Endothelial cell of umbilical vein (primary cell): Measurements from ENCODE around the gene PLXNA4.

Experiments used
- EZH2 ChIP-seq: IDR thresholded peaks from 2 replicates; pipeline ENCODE4 v1.6.1; 2012; ENCODE audit warnings: borderline replicate concordance, low read depth, mild to moderate bottlenecking, moderate library complexity, low read length, inconsistent platforms; ENCODE audit not compliant: severe bottlenecking
- POLR2A ChIP-seq: IDR thresholded peaks from 2 replicates; pipeline ENCODE4 v1.6.1; 2012; ENCODE audit warnings: low read depth, mild to moderate bottlenecking, control low read depth, low read length
- POLR2AphosphoS5 ChIP-seq: IDR thresholded peaks from 2 replicates; pipeline ENCODE4 v1.6.1; 2012; ENCODE audit warnings: low read depth, mild to moderate bottlenecking, control low read depth, low read length, moderate library complexity; ENCODE audit not compliant: insufficient read depth
- TF ChIP-seq, protein P1 (sequence below), 2 donors: IDR thresholded peaks; 1 replicate in 1 of 2; 2 replicates in 1 of 2; pipeline ENCODE4 v1.5.1; 2011; ENCODE audit warnings: low read length in 2 of 2, mild to moderate bottlenecking in 2 of 2, moderate library complexity in 2 of 2, control low read depth in 1 of 2, inconsistent platforms in 1 of 2, low read depth in 1 of 2; ENCODE audit not compliant: insufficient read depth in 1 of 2; ENCODE audit errors: extremely low read depth in 1 of 2

GRCh38 chr7:132092106-132092505, 484.2 kb downstream of the PLXNA4 start:
- TF ChIP-seq, protein P1, sequence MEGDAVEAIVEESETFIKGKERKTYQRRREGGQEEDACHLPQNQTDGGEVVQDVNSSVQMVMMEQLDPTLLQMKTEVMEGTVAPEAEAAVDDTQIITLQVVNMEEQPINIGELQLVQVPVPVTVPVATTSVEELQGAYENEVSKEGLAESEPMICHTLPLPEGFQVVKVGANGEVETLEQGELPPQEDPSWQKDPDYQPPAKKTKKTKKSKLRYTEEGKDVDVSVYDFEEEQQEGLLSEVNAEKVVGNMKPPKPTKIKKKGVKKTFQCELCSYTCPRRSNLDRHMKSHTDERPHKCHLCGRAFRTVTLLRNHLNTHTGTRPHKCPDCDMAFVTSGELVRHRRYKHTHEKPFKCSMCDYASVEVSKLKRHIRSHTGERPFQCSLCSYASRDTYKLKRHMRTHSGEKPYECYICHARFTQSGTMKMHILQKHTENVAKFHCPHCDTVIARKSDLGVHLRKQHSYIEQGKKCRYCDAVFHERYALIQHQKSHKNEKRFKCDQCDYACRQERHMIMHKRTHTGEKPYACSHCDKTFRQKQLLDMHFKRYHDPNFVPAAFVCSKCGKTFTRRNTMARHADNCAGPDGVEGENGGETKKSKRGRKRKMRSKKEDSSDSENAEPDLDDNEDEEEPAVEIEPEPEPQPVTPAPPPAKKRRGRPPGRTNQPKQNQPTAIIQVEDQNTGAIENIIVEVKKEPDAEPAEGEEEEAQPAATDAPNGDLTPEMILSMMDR (IDR thresholded peaks at IDR 0.05; ENCODE audit: extremely low read depth in 1 of 2, insufficient read depth in 1 of 2, low read depth in 1 of 2, low read length in 2 of 2), result no peak
- TF ChIP-seq EZH2 (no peak), POLR2A (no peak), POLR2AphosphoS5 (no peak)
